GM12878 (cell line): ENCODE measurements around the gene FAM177B. TPM values are rescaled to one million over a fixed set of nuclear protein-coding genes. Genes with fewer than 3 reads are reported as not detected.

Source experiments
- BCLAF1 ChIP-seq: fragments of 450-650 bp; IDR thresholded peaks from 2 replicates; pipeline ENCODE4 v1.6.1; 2017; ENCODE audit warnings: antibody characterized with exemption, mild to moderate bottlenecking, moderate library complexity
- CEBPB ChIP-seq, 2 experiments: fragments of 150-350 bp in 1 of 2; IDR thresholded peaks; 2 replicates each; pipeline ENCODE4 v1.6.1; 2012 to 2014; ENCODE audit warnings: low read depth in 2 of 2, low read length in 2 of 2, borderline replicate concordance in 1 of 2, inconsistent platforms in 1 of 2
- ETV6 ChIP-seq, 2 experiments: fragments of 450-650 bp in 1 of 2; IDR thresholded peaks in 1 of 2; conservative IDR thresholded peaks in 1 of 2; 2 replicates each; pipeline ENCODE4 v1.6.1; 2014; ENCODE audit warnings: antibody characterized with exemption in 1 of 2, borderline replicate concordance in 1 of 2, low read depth in 1 of 2, mild to moderate bottlenecking in 1 of 2, moderate library complexity in 1 of 2
- FOS ChIP-seq: IDR thresholded peaks from 3 replicates; pipeline ENCODE4 v1.6.1; 2011; ENCODE audit warnings: borderline replicate concordance; ENCODE audit not compliant: insufficient read length; ENCODE audit errors: extremely low read depth
- FOXK2 ChIP-seq: fragments of 450-650 bp; IDR thresholded peaks from 2 replicates; pipeline ENCODE4 v1.6.1; 2017; ENCODE audit warnings: mild to moderate bottlenecking, moderate library complexity
- HCFC1 ChIP-seq: fragments of 150-350 bp; IDR thresholded peaks from 2 replicates; pipeline ENCODE4 v1.6.1; 2014; ENCODE audit warnings: low read length
- KDM1A ChIP-seq: fragments of 200-600 bp; sonication (generic); IDR thresholded peaks from 2 replicates; pipeline ENCODE4 v1.6.1; 2016; ENCODE audit warnings: borderline replicate concordance
- MTA3 ChIP-seq: IDR thresholded peaks from 2 replicates; pipeline ENCODE4 v1.6.1; 2012; ENCODE audit warnings: low read length, inconsistent platforms, borderline replicate concordance
- NFIC ChIP-seq: IDR thresholded peaks from 2 replicates; pipeline ENCODE4 v1.6.1; 2012; ENCODE audit warnings: low read depth, mild to moderate bottlenecking, inconsistent platforms, low read length, moderate library complexity
- PML ChIP-seq: IDR thresholded peaks from 2 replicates; pipeline ENCODE4 v1.6.1; 2012; ENCODE audit warnings: low read length, inconsistent platforms
- POLR2A ChIP-seq: IDR thresholded peaks from 2 replicates; pipeline ENCODE4 v1.6.1; 2011; ENCODE audit warnings: low read depth, mild to moderate bottlenecking, low read length
- RCOR1 ChIP-seq: conservative IDR thresholded peaks from 2 replicates; pipeline ENCODE4 v1.6.1; 2012; ENCODE audit warnings: low read depth, low read length, improper control_type of control experiment
- REST ChIP-seq: IDR thresholded peaks from 2 replicates; pipeline ENCODE4 v1.6.1; 2012; ENCODE audit warnings: mild to moderate bottlenecking, low read depth, low read length
- SP1 ChIP-seq: IDR thresholded peaks from one replicate; pipeline ENCODE4 v1.6.1; 2011; ENCODE audit warnings: low read depth, low read length
- STAT1 ChIP-seq: fragments of 450-650 bp; conservative IDR thresholded peaks from 2 replicates; pipeline ENCODE4 v1.6.1; 2014; ENCODE audit warnings: antibody characterized with exemption, mild to moderate bottlenecking
- TAF1 ChIP-seq: IDR thresholded peaks from 2 replicates; pipeline ENCODE4 v1.6.1; 2011; ENCODE audit warnings: mild to moderate bottlenecking, low read depth, low read length, borderline replicate concordance
- WRNIP1 ChIP-seq: IDR thresholded peaks from 2 replicates; pipeline ENCODE4 v1.6.1; 2011; ENCODE audit warnings: low read depth, low read length, improper control_type of control experiment, borderline replicate concordance
- ZBTB33 ChIP-seq: fragments of 450-650 bp; IDR thresholded peaks from 2 replicates; pipeline ENCODE4 v1.6.1; 2017; ENCODE audit warnings: mild to moderate bottlenecking
- polyA plus RNA-seq, 11 experiments: library from polyadenylated mRNA; depleted of rRNA in 4 of 11; unstranded in 6 of 11; stranded (reverse) in 5 of 11; fragments of >200 nt; fragmentation: Nextera tagmentation in 4 of 11; fragmentation: Illumina TruSeq in 1 of 11; extraction: Ambion mirVana in 4 of 11; extraction: Trizol in 1 of 11; gene quantifications; 1 replicate in 1 of 11; 2 replicates in 10 of 11; pipeline versions ENCODE4 v1.2.1 to v1.2.3, GENCODE V29; 2011 to 2016; ENCODE audit warnings: inconsistent platforms in 2 of 11, missing spikeins in 2 of 11, low read depth in 1 of 11
- total RNA-seq, 4 experiments: library from RNA; depleted of rRNA in 3 of 4; stranded (reverse); fragments of >200 nt in 3 of 4; fragmentation: Illumina TruSeq in 1 of 4; extraction: Trizol in 1 of 4; gene quantifications; 2 replicates each; pipeline versions ENCODE4 v1.2.1 to v1.2.3, GENCODE V29; 2013 to 2021
- TF ChIP-seq, protein P1 (sequence below): IDR thresholded peaks from 2 replicates; pipeline ENCODE4 v1.6.1; 2012; ENCODE audit warnings: low read depth, low read length, improper control_type of control experiment
- TF ChIP-seq, protein P2 (sequence below): fragments of 450-650 bp; IDR thresholded peaks from 2 replicates; pipeline ENCODE4 v1.6.1; 2016; ENCODE audit warnings: mild to moderate bottlenecking

The FAM177B gene
- total and polyA plus RNA-seq, 10 of the 15 experiments (the other 5 are each of a cell fraction or from before 2014, with no cell fraction given), result 0.06 TPM; not detected in 9

GRCh38 chr1:222713091-222713961 is 23.7 kb upstream of the FAM177B start (continued):
- TF ChIP-seq BCLAF1 (no peak), POLR2A (peak; percentile 70), STAT1 (no peak), ETV6 (conservative IDR thresholded peaks at IDR 0.05 in 1 of 2, IDR thresholded peaks at IDR 0.05 in 1 of 2; ENCODE audit: borderline replicate concordance in 1 of 2, low read depth in 1 of 2) (0 out of 4 replicates have a peak, but pooled peaks of 1 of the 2 experiments have one; percentile 69), HCFC1 (peak; percentile 71), MTA3 (no peak; the same call in 1 of the 2 replicates), REST (no peak), FOS (no peak), PML (no peak), SP1 (peak; percentile 44), WRNIP1 (no peak; the same call in 1 of the 2 replicates), TAF1 (peak; percentile 77; the same call in 1 of the 2 replicates), NFIC (no peak), RCOR1 (no peak), ZBTB33 (no peak), CEBPB (IDR thresholded peaks at IDR 0.05; ENCODE audit: borderline replicate concordance in 1 of 2, low read depth in 2 of 2, low read length in 2 of 2) (no peak), KDM1A (no peak), FOXK2 (peak; percentile 92)
- TF ChIP-seq, protein P1, sequence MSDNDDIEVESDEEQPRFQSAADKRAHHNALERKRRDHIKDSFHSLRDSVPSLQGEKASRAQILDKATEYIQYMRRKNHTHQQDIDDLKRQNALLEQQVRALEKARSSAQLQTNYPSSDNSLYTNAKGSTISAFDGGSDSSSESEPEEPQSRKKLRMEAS, result peak; percentile 59; the same call in 1 of the 2 replicates
- TF ChIP-seq, protein P2, sequence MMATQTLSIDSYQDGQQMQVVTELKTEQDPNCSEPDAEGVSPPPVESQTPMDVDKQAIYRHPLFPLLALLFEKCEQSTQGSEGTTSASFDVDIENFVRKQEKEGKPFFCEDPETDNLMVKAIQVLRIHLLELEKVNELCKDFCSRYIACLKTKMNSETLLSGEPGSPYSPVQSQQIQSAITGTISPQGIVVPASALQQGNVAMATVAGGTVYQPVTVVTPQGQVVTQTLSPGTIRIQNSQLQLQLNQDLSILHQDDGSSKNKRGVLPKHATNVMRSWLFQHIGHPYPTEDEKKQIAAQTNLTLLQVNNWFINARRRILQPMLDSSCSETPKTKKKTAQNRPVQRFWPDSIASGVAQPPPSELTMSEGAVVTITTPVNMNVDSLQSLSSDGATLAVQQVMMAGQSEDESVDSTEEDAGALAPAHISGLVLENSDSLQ, result no peak
